CD4-positive, alpha-beta T cell (primary cell): Measurements from ENCODE around the gene ZNF878. TPM values are rescaled to one million over a fixed set of nuclear protein-coding genes. Genes with fewer than 3 reads are reported as not detected.

ENCODE experiments used
- ATAC-seq: fragments of 200-7000 bp; cut with Tn5 transposase; one replicate; pipeline ENCODE4 v1.10.0; 2022; ENCODE audit warnings: mild to moderate bottlenecking; ENCODE audit not compliant: poor library complexity
- CTCF ChIA-PET: fragments of 350-600 bp; sonication (Branson Sonifier 250); formaldehyde crosslinking; loops from one replicate; lab custom pipeline; 2021; ENCODE audit warnings: antibody characterized with exemption, inconsistent platforms; lab: Charles Lee
- POLR2A ChIA-PET: fragments of 350-600 bp; sonication (Branson Sonifier 250); formaldehyde crosslinking; loops from one replicate; lab custom pipeline; 2021; ENCODE audit warnings: antibody characterized with exemption, inconsistent platforms; lab: Charles Lee
- DNase-seq, 14 experiments: peaks; one replicate each; pipeline ENCODE4 v3.0.0-alpha.2; 2013 to 2020; ENCODE audit warnings: mixed read lengths in 2 of 14
- H3K27ac ChIP-seq, 2 donors: one replicate each; pipeline versions ENCODE4 v1.5.1 to v1.7.0; 2013; ENCODE audit warnings: low read length in 2 of 2, low read depth in 1 of 2, mild to moderate bottlenecking in 1 of 2
- H3K27me3 ChIP-seq, 2 experiments: 1 replicate in 1 of 2; 2 replicates in 1 of 2; pipeline versions ENCODE4 v1.6.1 to v1.7.0; 2013; ENCODE audit warnings: low read length in 2 of 2, control low read depth in 1 of 2, mild to moderate bottlenecking in 1 of 2, moderate library complexity in 1 of 2; ENCODE audit not compliant: insufficient read depth in 2 of 2, control insufficient read depth in 1 of 2
- H3K36me3 ChIP-seq: one replicate; pipeline ENCODE4 v1.6.1; 2013; ENCODE audit warnings: low read length, control low read depth; ENCODE audit not compliant: insufficient read depth
- H3K4me1 ChIP-seq: one replicate; pipeline ENCODE4 v1.6.1; 2013; ENCODE audit warnings: low read length, control low read depth; ENCODE audit not compliant: insufficient read depth
- H3K4me3 ChIP-seq: one replicate; pipeline ENCODE4 v1.5.1; 2013; ENCODE audit warnings: mild to moderate bottlenecking, low read length, moderate library complexity
- H3K9me3 ChIP-seq, 2 experiments: 1 replicate in 1 of 2; 2 replicates in 1 of 2; pipeline versions ENCODE4 v1.6.1 to v1.7.0; 2013; ENCODE audit warnings: low read length in 2 of 2, mild to moderate bottlenecking in 2 of 2, control low read depth in 1 of 2, moderate library complexity in 1 of 2; ENCODE audit not compliant: control insufficient read depth in 1 of 2, insufficient read depth in 1 of 2
- H3K27ac Mint-ChIP-seq: one replicate; pipeline ENCODE4 v1.8.0; 2020; ENCODE audit warnings: mixed read lengths
- H3K27me3 Mint-ChIP-seq: one replicate; pipeline ENCODE4 v1.8.0; 2021; ENCODE audit warnings: mixed read lengths
- H3K36me3 Mint-ChIP-seq: one replicate; pipeline ENCODE4 v1.8.0; 2021; ENCODE audit warnings: low read depth, mixed read lengths
- H3K4me1 Mint-ChIP-seq: one replicate; pipeline ENCODE4 v1.8.0; 2021; ENCODE audit warnings: low read depth, mixed read lengths
- H3K4me3 Mint-ChIP-seq: one replicate; pipeline ENCODE4 v1.8.0; 2020; ENCODE audit warnings: mild to moderate bottlenecking, mixed read lengths
- H3K9me3 Mint-ChIP-seq: one replicate; pipeline ENCODE4 v1.8.0; 2020; ENCODE audit warnings: mixed read lengths
- CTCF ChIP-seq: fragments of 200-600 bp; IDR thresholded peaks from one replicate; pipeline ENCODE4 v1.8.0; 2022; ENCODE audit warnings: antibody characterized with exemption, mild to moderate bottlenecking
- intact Hi-C, 2 experiments: fragments of 100-400 bp; cut with DNase I in 1 of 2; cut with micrococcal nuclease in 1 of 2; formaldehyde crosslinking; loops; one replicate each; pipeline versions ENCODE4 v1.15.1 to v1.9.0; 2023 to 2025; cut with DNase I, micrococcal nuclease
- total RNA-seq, 174 experiments: library from RNA in 2 of 174; stranded (reverse) in 2 of 174; gene quantifications; one replicate each; pipeline ENCODE4 v1.2.3 and lab custom pipeline; 2021 to 2026

The ZNF878 gene
- total RNA-seq, 2 experiments from 2014 or later, result not detected

GRCh38 chr19:12093777-12094176 is 41.0 kb upstream of the ZNF878 start:
- Mint-ChIP-seq H3K9me3 (no peaks in the 10 kb centered on the region), H3K4me3 (no peak overlapping the region), H3K27ac (no peak overlapping the region), H3K36me3 (peaks cover 6% of the 10 kb centered on the region), H3K27me3 (peaks cover 7% of the 10 kb centered on the region), H3K4me1 (peaks cover 12% of the 10 kb centered on the region)
- ATAC-seq (no peak), DNase-seq (no peak)
- H3K36me3 ChIP-seq, result no peaks in the 10 kb centered on the region
- no peaks in the 10 kb centered on the region for H3K27me3 ChIP-seq
- ChIA-PET CTCF (no interaction called here), POLR2A (no interaction called here)
- TF ChIP-seq CTCF, result no peak
- no peak overlapping the region for H3K27ac ChIP-seq
- peaks cover 13% of the 10 kb centered on the region for H3K4me1 ChIP-seq
- H3K4me3 ChIP-seq, result no peak overlapping the region
- intact Hi-C loops, result loop anchor here in 1 of 2 experiments (5.0 kb wide), 1 partner anchor 49 kb away; the partner anchor contains the start of gene ZNF20
- H3K9me3 ChIP-seq, result peaks cover 0 to 5% of the 10 kb centered on the region in 2 experiments

GRCh38 chr19:12092956-12093355 is 40.2 kb upstream of the ZNF878 start:
- Histone ChIP-seq H3K36me3 (no peaks in the 10 kb centered on the region), H3K27ac (no peak overlapping the region), H3K4me1 (peaks cover 13% of the 10 kb centered on the region), H3K4me3 (peak overlapping the region; percentile 55), H3K27me3 (no peaks in the 10 kb centered on the region), H3K9me3 (peaks cover 0 to 3% of the 10 kb centered on the region in 2 experiments)
- intact Hi-C loops, result loop anchor here in 1 of 2 experiments (5.0 kb wide), 1 partner anchor 49 kb away; the partner anchor contains the start of gene ZNF20
- H3K36me3 Mint-ChIP-seq, result peaks cover 6% of the 10 kb centered on the region
- TF ChIP-seq CTCF, result no peak
- CTCF ChIA-PET, result no interaction called here
- POLR2A ChIA-PET, result no interaction called here
- H3K27me3 Mint-ChIP-seq, result peaks cover 7% of the 10 kb centered on the region
- DNase-seq (no peak), ATAC-seq (no peak)
- H3K9me3 Mint-ChIP-seq, result no peaks in the 10 kb centered on the region
- H3K4me3 Mint-ChIP-seq, result peak overlapping the region; percentile 75
- no peak overlapping the region for H3K27ac Mint-ChIP-seq
- H3K4me1 Mint-ChIP-seq, result peaks cover 12% of the 10 kb centered on the region

- H3K4me3 ChIP-seq, result peak overlapping the region; percentile 55
- no peaks in the 10 kb centered on the region for H3K27me3 ChIP-seq
- H3K4me3 Mint-ChIP-seq, result peak overlapping the region; percentile 88
- no peak for TF ChIP-seq CTCF
- H3K27ac Mint-ChIP-seq, result no peak overlapping the region
- H3K4me1 ChIP-seq, result peaks cover 13% of the 10 kb centered on the region
- no peaks in the 10 kb centered on the region for H3K36me3 ChIP-seq
- ChIA-PET POLR2A (interaction anchor here (0.5 kb wide), 1 partner anchor 242 kb away, joined by 3 read pairs; no protein-coding TSS in a partner anchor), CTCF (no interaction called here)
- no peaks in the 10 kb centered on the region for H3K9me3 Mint-ChIP-seq
- H3K36me3 Mint-ChIP-seq, result peaks cover 12% of the 10 kb centered on the region
- intact Hi-C loops, result loop anchor here in 1 of 2 experiments (5.0 kb wide), 1 partner anchor 50 kb away; the partner anchor contains the start of gene ZNF20
- peak; percentile 65 for ATAC-seq
- no peak overlapping the region for H3K27ac ChIP-seq
- no peaks in the 10 kb centered on the region for H3K9me3 ChIP-seq
- peaks cover 12% of the 10 kb centered on the region for H3K4me1 Mint-ChIP-seq
- peaks cover 7% of the 10 kb centered on the region for H3K27me3 Mint-ChIP-seq
- DNase-seq, result peak in 12 of 14 experiments; percentile 2 to 65 (median 26)
Measured at GRCh38 chr19:12092065-12092867, 39.5 kb upstream of the ZNF878 start.
